Activated naive CD4-positive, alpha-beta T cell treated with anti-CD3 and anti-CD28 coated beads, Interleukin-2, amount 10 ng/mL, durations not matched to agents 7 days and 5 days (primary cell): ENCODE results near the gene TMEM108.

Experiments used
- CTCF ChIA-PET: fragments of 350-600 bp; sonication (Branson Sonifier 250); formaldehyde crosslinking; loops from one replicate; lab custom pipeline; 2021; ENCODE audit warnings: antibody characterized with exemption; lab: Charles Lee
- DNase-seq: peaks from one replicate; pipeline ENCODE4 v3.0.0-alpha.2; 2020
- H3K27ac Mint-ChIP-seq: one replicate; pipeline ENCODE4 v1.8.0; 2021; ENCODE audit warnings: mild to moderate bottlenecking, moderate library complexity, mixed read lengths
- H3K27me3 Mint-ChIP-seq: one replicate; pipeline ENCODE4 v1.8.0; 2021; ENCODE audit warnings: mild to moderate bottlenecking, mixed read lengths
- H3K36me3 Mint-ChIP-seq: one replicate; pipeline ENCODE4 v1.8.0; 2021; ENCODE audit warnings: mixed read lengths
- H3K4me1 Mint-ChIP-seq: one replicate; pipeline ENCODE4 v1.8.0; 2021; ENCODE audit warnings: mixed read lengths
- H3K4me3 Mint-ChIP-seq: one replicate; pipeline ENCODE4 v1.8.0; 2021; ENCODE audit warnings: mild to moderate bottlenecking, moderate library complexity, mixed read lengths
- H3K9me3 Mint-ChIP-seq: one replicate; pipeline ENCODE4 v1.8.0; 2021; ENCODE audit warnings: mixed read lengths

TMEM108 gene

GRCh38 chr3:133113927-133114597 is 75.9 kb downstream of the TMEM108 start:
- Mint-ChIP-seq H3K4me3 (no peak overlapping the region), H3K36me3 (no peaks in the 10 kb centered on the region), H3K4me1 (no peaks in the 10 kb centered on the region), H3K27me3 (no peaks in the 10 kb centered on the region), H3K27ac (no peak overlapping the region), H3K9me3 (no peaks in the 10 kb centered on the region)
- DNase-seq, result no peak
- CTCF ChIA-PET, result no interaction called here

DNA sequence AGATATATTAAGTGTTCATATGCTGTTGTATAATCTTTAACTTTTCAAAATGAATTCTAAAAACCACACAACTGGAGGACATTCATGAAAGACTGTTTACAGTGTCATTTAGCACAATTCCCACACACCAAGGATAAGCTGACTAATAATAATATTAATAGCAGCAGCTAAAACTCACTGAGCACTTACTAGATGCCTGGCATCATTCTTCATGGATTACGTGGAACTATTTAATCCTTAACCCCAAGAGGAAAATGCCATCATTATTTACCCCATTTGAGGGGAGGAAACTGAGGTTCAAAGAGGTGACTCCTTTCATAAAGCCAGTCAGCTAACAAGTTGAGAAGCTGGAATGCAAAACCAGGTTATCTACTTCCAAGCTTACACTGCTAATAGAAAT is 77.0 kb downstream of the TMEM108 start:
- H3K4me3 Mint-ChIP-seq, result no peak overlapping the region
- no peaks in the 10 kb centered on the region for H3K4me1 Mint-ChIP-seq
- H3K36me3 Mint-ChIP-seq, result no peaks in the 10 kb centered on the region
- no peak for DNase-seq
- CTCF ChIA-PET, result no interaction called here
- no peaks in the 10 kb centered on the region for H3K27me3 Mint-ChIP-seq
- H3K27ac Mint-ChIP-seq, result no peak overlapping the region
- no peaks in the 10 kb centered on the region for H3K9me3 Mint-ChIP-seq

DNA sequence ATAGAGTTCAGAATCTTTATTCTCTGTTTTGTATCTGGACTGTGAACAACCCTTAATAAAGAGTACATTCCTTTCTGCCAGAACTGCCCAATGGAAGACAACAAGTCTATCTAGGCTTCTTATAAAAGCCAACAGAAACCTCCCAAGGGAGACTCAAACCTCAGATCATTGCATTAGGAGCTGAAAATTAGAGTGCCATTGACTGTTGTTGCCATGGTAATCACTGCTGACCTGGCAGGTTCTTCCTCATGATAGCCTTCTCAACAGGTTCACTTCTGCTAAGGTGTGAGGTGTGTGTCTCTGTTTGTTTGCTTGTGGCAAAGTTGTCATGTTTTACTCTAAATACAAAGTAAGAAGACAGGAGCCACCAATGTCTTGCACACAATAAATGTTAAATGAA is 79.2 kb downstream of the TMEM108 start:
- Mint-ChIP-seq H3K27me3 (no peaks in the 10 kb centered on the region), H3K4me1 (no peaks in the 10 kb centered on the region), H3K9me3 (no peaks in the 10 kb centered on the region), H3K36me3 (no peaks in the 10 kb centered on the region), H3K27ac (no peak overlapping the region), H3K4me3 (no peak overlapping the region)
- no peak for DNase-seq
- CTCF ChIA-PET, result no interaction called here

- H3K4me1 Mint-ChIP-seq, result no peaks in the 10 kb centered on the region
- no peak overlapping the region for H3K27ac Mint-ChIP-seq
- no peaks in the 10 kb centered on the region for H3K9me3 Mint-ChIP-seq
- H3K27me3 Mint-ChIP-seq, result no peaks in the 10 kb centered on the region
- H3K4me3 Mint-ChIP-seq, result no peak overlapping the region
- no peaks in the 10 kb centered on the region for H3K36me3 Mint-ChIP-seq
- CTCF ChIA-PET, result no interaction called here
- DNase-seq, result no peak
These were observed 81.0 kb downstream of the TMEM108 start for GRCh38 chr3:133119176-133119575.

GRCh38 chr3:133121450-133121849 is 83.3 kb downstream of the TMEM108 start:
- H3K4me3 Mint-ChIP-seq, result no peak overlapping the region
- H3K4me1 Mint-ChIP-seq, result no peaks in the 10 kb centered on the region
- no peak for DNase-seq
- H3K27me3 Mint-ChIP-seq, result peaks cover 5% of the 10 kb centered on the region
- H3K36me3 Mint-ChIP-seq, result no peaks in the 10 kb centered on the region
- H3K27ac Mint-ChIP-seq, result no peak overlapping the region
- CTCF ChIA-PET, result no interaction called here
- no peaks in the 10 kb centered on the region for H3K9me3 Mint-ChIP-seq

GRCh38 chr3:133123636-133124035 is 85.4 kb downstream of the TMEM108 start:
- peaks cover 5% of the 10 kb centered on the region for H3K27me3 Mint-ChIP-seq
- no peak overlapping the region for H3K4me3 Mint-ChIP-seq
- H3K4me1 Mint-ChIP-seq, result no peaks in the 10 kb centered on the region
- no peak for DNase-seq
- no peaks in the 10 kb centered on the region for H3K36me3 Mint-ChIP-seq
- CTCF ChIA-PET, result interaction anchor here (1.0 kb wide), 1 partner anchor 125 kb away, joined by 3 read pairs; no protein-coding TSS in a partner anchor
- no peak overlapping the region for H3K27ac Mint-ChIP-seq
- H3K9me3 Mint-ChIP-seq, result no peaks in the 10 kb centered on the region

GRCh38 chr3:133124511-133124910 is 86.3 kb downstream of the TMEM108 start:
- CTCF ChIA-PET, result interaction anchor here (1.0 kb wide), 1 partner anchor 125 kb away, joined by 3 read pairs; no protein-coding TSS in a partner anchor
- Mint-ChIP-seq H3K9me3 (no peaks in the 10 kb centered on the region), H3K27ac (no peak overlapping the region), H3K4me3 (no peak overlapping the region), H3K36me3 (no peaks in the 10 kb centered on the region), H3K27me3 (peaks cover 5% of the 10 kb centered on the region), H3K4me1 (no peaks in the 10 kb centered on the region)
- no peak for DNase-seq

GRCh38 chr3:133125171-133125570 is 87.0 kb downstream of the TMEM108 start:
- Mint-ChIP-seq H3K36me3 (no peaks in the 10 kb centered on the region), H3K4me1 (no peaks in the 10 kb centered on the region), H3K9me3 (no peaks in the 10 kb centered on the region), H3K27me3 (peaks cover 5% of the 10 kb centered on the region), H3K27ac (no peak overlapping the region), H3K4me3 (no peak overlapping the region)
- DNase-seq, result no peak
- CTCF ChIA-PET, result no interaction called here

DNA sequence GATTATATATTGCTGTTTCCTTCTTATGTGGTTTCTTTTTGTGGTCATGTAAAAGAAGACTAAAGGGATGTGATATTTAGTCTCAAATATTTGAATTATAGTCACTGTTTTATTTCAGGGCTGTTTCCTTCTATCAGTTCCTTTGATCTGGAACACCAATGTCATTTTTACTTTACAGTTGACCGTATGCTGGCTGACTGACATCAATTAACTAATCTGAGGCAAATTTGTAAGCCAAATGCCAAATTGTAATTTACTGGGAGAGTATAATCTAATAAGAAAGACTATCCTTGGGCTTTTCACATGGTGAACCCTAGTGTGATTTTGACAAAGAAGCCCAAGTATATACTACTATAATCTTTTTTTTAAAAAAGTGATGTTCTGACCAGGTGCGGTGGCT is 87.6 kb downstream of the TMEM108 start:
- H3K4me1 Mint-ChIP-seq, result no peaks in the 10 kb centered on the region
- H3K4me3 Mint-ChIP-seq, result no peak overlapping the region
- no peaks in the 10 kb centered on the region for H3K36me3 Mint-ChIP-seq
- H3K9me3 Mint-ChIP-seq, result no peaks in the 10 kb centered on the region
- CTCF ChIA-PET, result no interaction called here
- H3K27ac Mint-ChIP-seq, result no peak overlapping the region
- peaks cover 5% of the 10 kb centered on the region for H3K27me3 Mint-ChIP-seq
- DNase-seq, result no peak

- Mint-ChIP-seq H3K4me1 (no peaks in the 10 kb centered on the region), H3K9me3 (no peaks in the 10 kb centered on the region)
- CTCF ChIA-PET, result no interaction called here
These were observed 89.2 kb downstream of the TMEM108 start for GRCh38 chr3:133127381-133127780.

DNA sequence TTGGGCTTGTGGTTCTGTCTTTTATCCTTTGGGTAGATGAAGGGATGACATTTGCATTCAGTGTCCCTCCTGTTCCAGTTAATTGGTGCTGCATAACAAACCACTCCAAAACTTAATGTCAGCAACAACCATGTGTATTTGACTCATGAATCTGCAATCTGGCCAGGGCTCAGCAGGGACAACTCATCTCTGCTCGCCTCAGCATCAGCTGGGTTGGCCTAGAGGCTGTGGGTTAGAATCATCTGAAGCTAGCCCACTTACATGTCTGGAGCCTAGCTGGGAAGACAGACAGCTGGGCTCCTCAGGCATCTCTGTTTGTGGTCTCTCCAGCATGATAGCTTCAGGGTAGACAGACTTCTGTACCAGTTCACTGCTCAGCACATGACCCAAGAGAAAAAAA is 92.0 kb downstream of the TMEM108 start:
- H3K9me3 Mint-ChIP-seq, result no peaks in the 10 kb centered on the region
- H3K27ac Mint-ChIP-seq, result no peak overlapping the region
- CTCF ChIA-PET, result no interaction called here
- no peaks in the 10 kb centered on the region for H3K36me3 Mint-ChIP-seq
- no peaks in the 10 kb centered on the region for H3K27me3 Mint-ChIP-seq
- H3K4me1 Mint-ChIP-seq, result no peaks in the 10 kb centered on the region
- no peak for DNase-seq
- H3K4me3 Mint-ChIP-seq, result no peak overlapping the region

More at GRCh38 chr3:133127381-133127780, 89.2 kb downstream of the TMEM108 start:
- Mint-ChIP-seq H3K27ac (no peak overlapping the region), H3K4me3 (no peak overlapping the region), H3K36me3 (no peaks in the 10 kb centered on the region), H3K27me3 (peaks cover 5% of the 10 kb centered on the region)
- no peak for DNase-seq

- Mint-ChIP-seq H3K4me1 (no peaks in the 10 kb centered on the region), H3K36me3 (no peaks in the 10 kb centered on the region)
- CTCF ChIA-PET, result no interaction called here
These were observed 97.1 kb downstream of the TMEM108 start for GRCh38 chr3:133135306-133135705.

GRCh38 chr3:133136114-133137041 is 98.2 kb downstream of the TMEM108 start:
- DNase-seq, result no peak
- Mint-ChIP-seq H3K4me3 (no peak overlapping the region), H3K36me3 (no peaks in the 10 kb centered on the region), H3K27me3 (no peaks in the 10 kb centered on the region), H3K4me1 (no peaks in the 10 kb centered on the region), H3K27ac (no peak overlapping the region), H3K9me3 (no peaks in the 10 kb centered on the region)
- CTCF ChIA-PET, result no interaction called here

More at GRCh38 chr3:133135306-133135705, 97.1 kb downstream of the TMEM108 start:
- no peak for DNase-seq
- Mint-ChIP-seq H3K27ac (no peak overlapping the region), H3K9me3 (no peaks in the 10 kb centered on the region), H3K27me3 (no peaks in the 10 kb centered on the region), H3K4me3 (no peak overlapping the region)

DNA sequence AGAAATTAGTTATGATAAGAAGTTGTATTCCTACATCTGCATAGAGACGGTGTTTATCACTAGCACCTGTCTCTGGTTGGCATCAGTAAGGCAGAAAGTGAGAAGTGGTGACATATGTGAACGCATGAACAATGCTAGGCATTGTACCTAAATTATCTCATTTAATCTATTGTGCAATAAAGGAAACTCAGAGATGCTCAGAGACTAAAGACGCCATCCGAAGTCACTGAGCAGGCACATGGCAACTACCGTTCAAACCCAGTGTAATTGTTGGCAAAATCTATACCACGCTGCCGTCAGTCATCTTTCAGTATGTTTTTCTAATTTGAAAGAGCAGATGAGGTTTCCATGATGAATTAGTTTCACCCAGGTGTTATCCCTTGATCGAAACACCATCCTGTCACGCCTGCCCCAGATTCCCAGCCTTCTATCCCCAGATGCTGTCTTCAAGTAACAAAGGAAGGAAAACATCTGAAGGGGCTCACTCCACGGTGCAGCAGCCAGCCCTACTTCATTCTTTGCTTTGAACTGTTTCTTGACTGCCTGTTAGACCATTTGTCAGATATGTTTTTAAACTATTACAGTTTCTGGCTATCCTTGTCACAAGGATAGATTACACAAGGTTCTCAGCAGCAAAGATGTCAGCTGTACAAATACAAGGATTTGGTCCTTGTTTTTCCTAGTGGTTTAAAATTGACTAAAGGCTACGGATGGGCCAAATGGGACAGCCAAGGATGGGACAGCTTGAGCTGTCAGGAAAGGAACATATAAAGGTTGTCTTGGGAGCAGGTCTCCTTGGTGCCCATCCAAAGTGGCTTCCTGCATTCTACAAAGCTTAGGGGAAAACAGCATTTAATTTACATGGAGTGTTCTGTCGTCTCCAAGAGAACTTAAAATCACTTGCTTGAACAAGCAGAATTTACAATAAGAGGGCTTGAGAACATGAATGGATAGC is 99.1 kb downstream of the TMEM108 start:
- Mint-ChIP-seq H3K4me3 (no peak overlapping the region), H3K27ac (no peak overlapping the region), H3K36me3 (no peaks in the 10 kb centered on the region), H3K4me1 (no peaks in the 10 kb centered on the region), H3K9me3 (no peaks in the 10 kb centered on the region), H3K27me3 (no peaks in the 10 kb centered on the region)
- CTCF ChIA-PET, result no interaction called here
- no peak for DNase-seq
